Gastrocnemius medialis (tissue), 4 donors: Measurements from ENCODE around the gene SNORC. TPM values are rescaled to one million over a fixed set of nuclear protein-coding genes. Genes with fewer than 3 reads are reported as not detected.

Experiments used
- ATAC-seq, 2 donors: fragments of 150-250 bp; one replicate each; pipeline ENCODE4 v1.9.1; 2016
- DNase-seq, 2 donors: peaks; one replicate each; pipeline ENCODE4 v3.0.0-alpha.2; 2019
- H3K27ac ChIP-seq, 4 donors: fragments of 200-600 bp; sonication (generic); 1 replicate in 1 of 4; 2 replicates in 3 of 4; pipeline ENCODE4 v1.5.1; 2016 to 2018; ENCODE audit warnings: mild to moderate bottlenecking in 2 of 4, moderate library complexity in 1 of 4
- H3K27me3 ChIP-seq, 3 donors: fragments of 200-600 bp; sonication (generic) in 2 of 3; 1 replicate in 1 of 3; 2 replicates in 2 of 3; pipeline versions ENCODE4 v1.5.1 to v1.6.0; 2016 to 2019; ENCODE audit warnings: mild to moderate bottlenecking in 1 of 3, moderate library complexity in 1 of 3
- H3K36me3 ChIP-seq, 2 donors: fragments of 200-600 bp; sonication (generic) in 1 of 2; one replicate each; pipeline ENCODE4 v1.5.1; 2017 to 2018
- H3K4me1 ChIP-seq, 2 donors: fragments of 200-600 bp; sonication (generic) in 1 of 2; one replicate each; pipeline ENCODE4 v1.5.1; 2016 to 2017; ENCODE audit warnings: mild to moderate bottlenecking in 2 of 2
- H3K4me3 ChIP-seq, 4 donors: fragments of 200-600 bp; sonication (generic) in 3 of 4; 1 replicate in 1 of 4; 2 replicates in 3 of 4; pipeline ENCODE4 v1.5.1; 2016 to 2019; ENCODE audit warnings: mild to moderate bottlenecking in 2 of 4
- H3K9me3 ChIP-seq, 3 donors: fragments of 200-600 bp; sonication (generic) in 2 of 3; 1 replicate in 1 of 3; 2 replicates in 2 of 3; pipeline ENCODE4 v1.5.1; 2016 to 2019
- CTCF ChIP-seq, 5 experiments: fragments of 450-650 bp in 3 of 5; fragments of 200-600 bp in 2 of 5; sonication (generic) in 2 of 5; IDR thresholded peaks in 4 of 5; conservative IDR thresholded peaks in 1 of 5; 1 replicate in 4 of 5; 2 replicates in 1 of 5; pipeline ENCODE4 v1.5.1; 2016 to 2019; ENCODE audit warnings: antibody characterized with exemption in 5 of 5, mild to moderate bottlenecking in 3 of 5, moderate library complexity in 3 of 5
- POLR2A ChIP-seq, 2 donors: fragments of 450-650 bp; IDR thresholded peaks; one replicate each; pipeline ENCODE4 v1.6.1; 2017; ENCODE audit warnings: antibody characterized with exemption in 2 of 2, mild to moderate bottlenecking in 2 of 2, moderate library complexity in 2 of 2
- in situ Hi-C, 4 donors: fragments of 200-750 bp; cut with MboI; loops; one replicate each; pipeline versions ENCODE4 v1.15.0 to v1.8.0; 2017; ENCODE audit warnings: low sequenced_read_pairs in 4 of 4
- intact Hi-C: fragments of 100-400 bp; cut with DNase I; formaldehyde crosslinking; loops from one replicate; pipeline ENCODE4 v1.15.1; 2023; ENCODE audit warnings: low total_unique reads
- total RNA-seq, 4 donors: library from RNA; depleted of rRNA; stranded (reverse); fragments of >200 nt; gene quantifications; one replicate each; pipeline versions ENCODE4 v1.1.0 to v1.2.3, GENCODE V29; 2016

SNORC gene
- total RNA-seq, 4 donors from 2014 or later: 0.12 to 4.1 (median 1.1) TPM

- H3K9me3 ChIP-seq: no peaks in the 10 kb centered on the region
- in situ Hi-C loops (loop anchor here in 1 of 4 donors (25.0 kb wide), 1 partner anchor 260 kb away; no protein-coding TSS in a partner anchor), intact Hi-C loops (no loop called here)
- H3K4me3 ChIP-seq: no peak overlapping the region
- H3K4me1 ChIP-seq: peaks cover 0 to 4% of the 10 kb centered on the region in 2 donors
- no peaks in the 10 kb centered on the region for H3K36me3 ChIP-seq
- H3K27me3 ChIP-seq: no peaks in the 10 kb centered on the region
- ATAC-seq (no peak), DNase-seq (no peak)
- H3K27ac ChIP-seq: no peak overlapping the region
- TF ChIP-seq CTCF (IDR thresholded peaks at IDR 0.05 in 4 of 5, conservative IDR thresholded peaks at IDR 0.05 in 1 of 5): no peak
- no peak for TF ChIP-seq POLR2A (IDR thresholded peaks at IDR 0.05)
Observed at GRCh38 chr2:232871835-232872736, 2.0 kb downstream of the SNORC start.

GRCh38 chr2:232872826-232873225 lies 2.8 kb downstream of the SNORC start:
- H3K4me1 ChIP-seq: peaks cover 0 to 4% of the 10 kb centered on the region in 2 donors
- H3K27me3 ChIP-seq: no peaks in the 10 kb centered on the region
- ATAC-seq (no peak), DNase-seq (no peak)
- in situ Hi-C loops: loop anchor here in 1 of 4 donors (25.0 kb wide), 1 partner anchor 261 kb away; no protein-coding TSS in a partner anchor
- no peak overlapping the region for H3K4me3 ChIP-seq
- no peaks in the 10 kb centered on the region for H3K36me3 ChIP-seq
- TF ChIP-seq CTCF (IDR thresholded peaks at IDR 0.05 in 4 of 5, conservative IDR thresholded peaks at IDR 0.05 in 1 of 5): no peak
- TF ChIP-seq POLR2A (IDR thresholded peaks at IDR 0.05): no peak
- no peak overlapping the region for H3K27ac ChIP-seq
- H3K9me3 ChIP-seq: no peaks in the 10 kb centered on the region
- intact Hi-C loops: no loop called here

GRCh38 chr2:232873292-232873908 lies 3.3 kb downstream of the SNORC start:
- in situ Hi-C loops: loop anchor here in 1 of 4 donors (25.0 kb wide), 1 partner anchor 261 kb away; no protein-coding TSS in a partner anchor
- DNase-seq: no peak
- no peaks in the 10 kb centered on the region for H3K9me3 ChIP-seq

More at GRCh38 chr2:232873292-232873908, 3.3 kb downstream of the SNORC start:
- no peak for ATAC-seq
- Histone ChIP-seq H3K27me3 (no peaks in the 10 kb centered on the region), H3K27ac (no peak overlapping the region), H3K36me3 (no peaks in the 10 kb centered on the region), H3K4me1 (peaks cover 0 to 4% of the 10 kb centered on the region in 2 donors), H3K4me3 (no peak overlapping the region)
- intact Hi-C loops: no loop called here
- TF ChIP-seq POLR2A (IDR thresholded peaks at IDR 0.05): no peak
- TF ChIP-seq CTCF (IDR thresholded peaks at IDR 0.05 in 4 of 5, conservative IDR thresholded peaks at IDR 0.05 in 1 of 5): no peak
